ENCODE measurements around the gene ISG20.

DNA sequence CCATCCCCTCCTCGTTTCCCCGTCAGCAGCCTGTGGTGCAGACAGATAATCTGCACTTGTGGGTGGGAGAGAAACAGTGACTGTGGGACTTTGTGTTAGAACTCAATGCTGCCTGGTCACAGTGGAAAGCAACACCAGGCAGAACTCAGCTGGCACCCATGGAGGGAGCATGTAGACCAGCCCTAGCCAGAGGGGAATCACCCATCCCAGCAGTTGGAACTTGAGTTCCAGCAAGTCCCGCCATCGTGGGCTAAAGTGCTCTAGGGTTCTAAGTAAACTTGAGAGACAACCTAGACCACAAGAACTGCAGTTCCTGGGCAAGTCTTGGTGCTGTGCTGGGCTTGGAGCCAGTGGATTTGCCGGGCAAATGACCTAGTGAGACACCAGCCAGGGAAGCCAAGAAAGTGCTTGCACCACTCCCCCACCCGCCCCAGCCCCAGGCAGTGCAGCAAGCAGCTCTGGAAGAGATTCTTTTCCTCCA lies 24.4 kb downstream of the ISG20 start:
- TF ChIP-seq CTCF (IDR thresholded peaks at IDR 0.05), result no peak
- TF ChIP-seq POLR2AphosphoS5 (IDR thresholded peaks at IDR 0.05), result no peak
- no peak for TF ChIP-seq EP300 (IDR thresholded peaks at IDR 0.05)
- no peak for TF ChIP-seq POLR2A (IDR thresholded peaks at IDR 0.05)
